IPS DF 6.9 (cell line): ENCODE measurements around the gene FITM1.

Experiments used
- DNase-seq: peaks from one replicate; pipeline ENCODE4 v3.0.0-alpha.2; 2013; ENCODE audit warnings: low read depth, low spot score
- H3K27ac ChIP-seq: one replicate; pipeline ENCODE4 v1.5.1; 2013; ENCODE audit warnings: low read length, control low read depth
- H3K27me3 ChIP-seq: 2 replicates; pipeline ENCODE4 v1.6.1; 2013; ENCODE audit warnings: mild to moderate bottlenecking, low read length; ENCODE audit not compliant: control insufficient read depth, insufficient read depth
- H3K36me3 ChIP-seq: 2 replicates; pipeline ENCODE4 v1.6.1; 2013; ENCODE audit warnings: low read length; ENCODE audit not compliant: control insufficient read depth, insufficient read depth
- H3K4me1 ChIP-seq: 2 replicates; pipeline ENCODE4 v1.6.1; 2013; ENCODE audit warnings: low read length; ENCODE audit not compliant: control insufficient read depth, insufficient read depth
- H3K4me3 ChIP-seq: 2 replicates; pipeline ENCODE4 v1.5.1; 2013; ENCODE audit warnings: mild to moderate bottlenecking, low read length
- H3K9me3 ChIP-seq: 2 replicates; pipeline ENCODE4 v1.6.1; 2013; ENCODE audit warnings: low read length, inconsistent platforms; ENCODE audit not compliant: control insufficient read depth, insufficient read depth
- WGBS: extraction: QIAGEN DNeasy Blood & Tissue Kit; methylation state at CpG from one replicate; pipeline ENCODE4 v1.1.7; 2013; ENCODE audit warnings: mixed read lengths, missing lambda C conversion rate; ENCODE audit not compliant: insufficient read length, insufficient coverage; 5-methylcytosine and 5-hydroxymethylcytosine counted together

FITM1 gene

GRCh38 chr14:24121210-24121609 is 9.2 kb upstream of the FITM1 start:
- H3K36me3 ChIP-seq, result peaks cover 27% of the 10 kb centered on the region
- DNase-seq, result no peak
- no peaks in the 10 kb centered on the region for H3K9me3 ChIP-seq
- no peak overlapping the region for H3K4me3 ChIP-seq
- H3K4me1 ChIP-seq, result no peaks in the 10 kb centered on the region
- no peaks in the 10 kb centered on the region for H3K27me3 ChIP-seq
- WGBS, result no CpG with 5 or more reads among the region's 8 CpGs
- no peak overlapping the region for H3K27ac ChIP-seq

- H3K4me3 ChIP-seq, result no peak overlapping the region
- DNase-seq, result no peak
- no peak overlapping the region for H3K27ac ChIP-seq
- no CpG with 5 or more reads among the region's 4 CpGs for WGBS
- H3K27me3 ChIP-seq, result no peaks in the 10 kb centered on the region
- H3K4me1 ChIP-seq, result no peaks in the 10 kb centered on the region
- H3K36me3 ChIP-seq, result peaks cover 27% of the 10 kb centered on the region
- no peaks in the 10 kb centered on the region for H3K9me3 ChIP-seq
These were observed 8.0 kb upstream of the FITM1 start for GRCh38 chr14:24122416-24122815.

GRCh38 chr14:24122898-24123297 is 7.6 kb upstream of the FITM1 start:
- WGBS, result no CpG with 5 or more reads among the region's 8 CpGs
- Histone ChIP-seq H3K27me3 (no peaks in the 10 kb centered on the region), H3K4me1 (no peaks in the 10 kb centered on the region), H3K4me3 (no peak overlapping the region), H3K9me3 (no peaks in the 10 kb centered on the region), H3K36me3 (peaks cover 27% of the 10 kb centered on the region), H3K27ac (no peak overlapping the region)
- DNase-seq, result no peak

GRCh38 chr14:24123424-24124417 is 6.7 kb upstream of the FITM1 start:
- Histone ChIP-seq H3K27me3 (no peaks in the 10 kb centered on the region), H3K4me1 (no peaks in the 10 kb centered on the region), H3K36me3 (peaks cover 22% of the 10 kb centered on the region), H3K27ac (no peak overlapping the region), H3K9me3 (no peaks in the 10 kb centered on the region), H3K4me3 (no peak overlapping the region)
- DNase-seq, result no peak
- no CpG with 5 or more reads among the region's 9 CpGs for WGBS

- no peak for DNase-seq
- peaks cover 7% of the 10 kb centered on the region for H3K36me3 ChIP-seq
- H3K27me3 ChIP-seq, result no peaks in the 10 kb centered on the region
- no peak overlapping the region for H3K27ac ChIP-seq
- no peak overlapping the region for H3K4me3 ChIP-seq
- no peaks in the 10 kb centered on the region for H3K4me1 ChIP-seq
- H3K9me3 ChIP-seq, result no peaks in the 10 kb centered on the region
These were observed 3.5 kb upstream of the FITM1 start for GRCh38 chr14:24126939-24127338.

- Histone ChIP-seq H3K36me3 (peaks cover 4% of the 10 kb centered on the region), H3K27ac (no peak overlapping the region), H3K4me1 (no peaks in the 10 kb centered on the region), H3K27me3 (no peaks in the 10 kb centered on the region), H3K9me3 (no peaks in the 10 kb centered on the region), H3K4me3 (no peak overlapping the region)
- DNase-seq, result no peak
- no CpG with 5 or more reads among the region's 2 CpGs for WGBS
These were observed 2.8 kb upstream of the FITM1 start for GRCh38 chr14:24127673-24128072.

- no peak overlapping the region for H3K4me3 ChIP-seq
- DNase-seq, result no peak
- H3K27ac ChIP-seq, result no peak overlapping the region
- H3K27me3 ChIP-seq, result no peaks in the 10 kb centered on the region
- no peaks in the 10 kb centered on the region for H3K4me1 ChIP-seq
- H3K36me3 ChIP-seq, result no peaks in the 10 kb centered on the region
- H3K9me3 ChIP-seq, result no peaks in the 10 kb centered on the region
- no CpG with 5 or more reads among the region's 8 CpGs for WGBS
These were observed 955 bp upstream of the FITM1 start for GRCh38 chr14:24129410-24129998.

GRCh38 chr14:24130717-24131548 is 474 bp downstream of the FITM1 start:
- Histone ChIP-seq H3K4me1 (peaks cover 2% of the 10 kb centered on the region), H3K27me3 (no peaks in the 10 kb centered on the region), H3K9me3 (no peaks in the 10 kb centered on the region), H3K4me3 (no peak overlapping the region), H3K27ac (no peak overlapping the region), H3K36me3 (no peaks in the 10 kb centered on the region)
- no CpG with 5 or more reads among the region's 7 CpGs for whole genome bisulfite sequencing
- DNase-seq, result no peak

- Histone ChIP-seq H3K27ac (no peak overlapping the region), H3K4me1 (peaks cover 2% of the 10 kb centered on the region), H3K36me3 (no peaks in the 10 kb centered on the region), H3K27me3 (no peaks in the 10 kb centered on the region), H3K9me3 (no peaks in the 10 kb centered on the region), H3K4me3 (no peak overlapping the region)
- no CpG with 5 or more reads among the region's 15 CpGs for WGBS
- DNase-seq, result no peak
These were observed 1.1 kb downstream of the FITM1 start for GRCh38 chr14:24131549-24131966.

GRCh38 chr14:24132061-24132685 is 1.7 kb downstream of the FITM1 start:
- no CpG with 5 or more reads among the region's 24 CpGs for WGBS
- Histone ChIP-seq H3K36me3 (no peaks in the 10 kb centered on the region), H3K27ac (no peak overlapping the region), H3K4me1 (peaks cover 5% of the 10 kb centered on the region), H3K9me3 (no peaks in the 10 kb centered on the region), H3K27me3 (no peaks in the 10 kb centered on the region), H3K4me3 (no peak overlapping the region)
- DNase-seq, result no peak
